Stimulated activated CD4-positive, alpha-beta T cell treated with anti-CD3 and anti-CD28 coated beads, Interleukin-15, amount 100 ng/mL, for 1 hour (primary cell): ENCODE data around the gene OOSP1.
"Not testable (repeated sequence)": the region's sequence is repeated elsewhere in the genome, so short reads cannot be mapped to it uniquely, and the experiment has no call there.

ENCODE experiments used
- DNase-seq, 2 donors: peaks; one replicate each; pipeline ENCODE4 v3.0.0-alpha.2; 2020; ENCODE audit warnings: low read depth in 1 of 2, low spot score in 1 of 2

OOSP1 gene

DNA sequence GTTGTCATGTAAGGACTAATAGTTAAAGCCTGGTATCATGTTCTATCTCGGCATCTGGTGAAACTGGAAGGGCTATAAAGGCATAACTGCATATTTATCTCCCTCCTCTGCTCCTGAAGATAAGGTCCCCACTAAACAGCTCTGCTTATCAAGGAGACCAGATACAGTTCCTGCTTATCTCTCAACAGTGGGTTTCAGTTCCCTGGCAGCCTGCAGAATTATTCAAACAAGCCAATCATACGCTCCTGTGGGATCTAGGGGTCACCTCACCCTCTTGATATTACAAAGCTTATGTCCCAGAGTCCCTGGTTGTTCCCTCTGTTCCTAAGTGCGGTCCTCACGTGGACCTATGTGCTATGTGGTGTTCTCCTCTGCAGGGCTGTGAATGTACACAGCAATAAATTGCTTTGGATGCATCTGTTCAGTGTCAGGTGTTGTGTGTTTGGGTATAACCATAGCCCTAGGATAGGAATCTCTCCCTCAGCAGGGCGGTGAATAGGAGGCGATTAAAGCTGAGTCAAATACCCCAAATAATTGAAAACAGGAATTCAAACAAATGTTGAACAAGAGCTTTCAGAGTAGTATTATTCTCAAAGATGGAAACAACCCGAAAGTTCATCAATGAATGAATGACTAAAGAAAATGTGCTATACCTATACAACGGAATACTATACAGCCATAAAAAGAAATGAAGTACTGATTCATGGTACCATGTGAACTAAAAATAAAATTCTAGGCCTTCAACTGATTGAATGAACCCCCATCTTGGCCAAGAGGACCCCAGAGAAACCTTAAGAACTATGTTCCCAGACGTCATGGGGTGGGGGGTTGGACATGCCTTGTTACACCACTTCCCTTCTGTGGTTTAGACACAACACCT, 22.5 kb downstream of the OOSP1 start:
- DNase-seq: no peak

DNA sequence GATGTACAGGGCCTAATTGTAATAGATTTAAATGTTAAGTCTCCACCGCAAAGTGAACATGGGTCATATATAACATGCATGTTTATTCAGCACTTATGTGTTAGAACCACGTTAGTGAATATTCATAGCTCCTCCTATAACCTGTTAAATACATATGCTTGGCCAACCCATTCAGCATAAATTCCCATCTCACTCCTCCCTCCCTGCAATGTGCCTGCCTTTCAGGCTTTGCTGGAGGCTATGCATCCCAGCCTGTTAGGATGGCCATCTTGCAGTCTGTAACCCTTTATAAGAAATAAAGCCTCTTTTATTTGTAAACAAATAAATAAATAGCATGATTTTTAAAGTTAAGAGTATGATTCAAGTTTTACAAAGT, 23.9 kb downstream of the OOSP1 start:
- DNase-seq: no peak

DNA sequence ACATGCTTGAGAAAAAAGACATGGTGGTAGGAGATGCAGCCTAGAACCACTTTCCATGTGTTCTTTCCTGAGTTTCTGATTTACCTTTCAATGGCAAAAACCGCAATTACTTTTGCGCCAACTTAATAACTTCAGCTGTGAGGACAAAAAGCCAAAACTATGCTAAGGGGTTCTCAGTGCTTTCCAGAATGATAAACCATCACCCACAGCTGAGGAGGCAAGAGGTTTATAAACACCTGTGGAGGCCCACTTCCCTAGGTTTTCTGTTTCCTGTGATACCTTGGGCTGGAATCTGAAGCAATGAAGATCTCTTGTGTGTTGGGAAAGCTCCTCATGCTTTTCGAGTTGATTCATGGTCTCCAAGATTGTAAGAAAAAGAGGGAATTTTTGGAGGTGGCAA, 25.5 kb downstream of the OOSP1 start, which contains the start of gene OOSP4A:
TSS of gene OOSP4A (plus strand) at position 301 of the 400 bp plus-strand sequence. CDS start at position 301, 0 bp downstream.
- no peak for DNase-seq

DNA sequence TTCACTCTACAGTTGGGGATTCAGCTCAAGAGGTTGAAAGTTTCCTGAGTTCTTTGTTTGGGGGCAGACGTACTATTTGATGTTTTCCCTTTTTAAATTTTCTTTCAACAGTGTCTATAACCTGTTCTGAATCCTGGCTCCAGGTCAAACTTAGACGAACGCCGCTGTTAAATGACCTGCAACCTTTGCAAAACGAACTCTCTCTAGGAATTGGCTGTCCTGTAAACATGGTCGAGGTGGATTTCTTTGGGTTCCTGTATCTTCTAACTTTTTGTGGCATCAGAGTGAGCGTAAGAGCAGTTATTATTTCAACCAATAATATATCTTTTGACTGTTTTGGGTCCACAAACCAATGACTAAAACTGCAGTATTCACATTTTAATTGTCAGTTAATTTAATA, 27.2 kb downstream of the OOSP1 start:
- DNase-seq: no peak

DNA sequence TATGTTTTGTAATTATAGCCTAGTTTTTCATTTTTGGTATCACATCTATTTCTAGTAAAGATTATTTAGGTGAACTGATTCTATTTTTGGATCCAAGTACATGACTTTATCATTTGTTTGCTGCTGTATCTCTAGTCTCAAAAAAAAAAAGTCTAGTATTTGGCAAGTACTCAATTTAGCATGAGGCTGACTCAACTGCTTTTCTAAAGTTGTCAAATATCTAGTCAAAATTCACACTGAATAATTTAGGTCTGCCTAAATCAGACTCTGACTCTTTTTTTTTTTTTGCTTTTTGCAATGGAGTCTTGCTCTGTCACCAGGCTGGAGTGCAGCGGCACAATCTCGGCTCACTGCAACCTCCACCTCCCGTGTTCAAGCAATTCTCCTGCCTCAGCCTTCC, 28.0 kb downstream of the OOSP1 start:
- no peak for DNase-seq

DNA sequence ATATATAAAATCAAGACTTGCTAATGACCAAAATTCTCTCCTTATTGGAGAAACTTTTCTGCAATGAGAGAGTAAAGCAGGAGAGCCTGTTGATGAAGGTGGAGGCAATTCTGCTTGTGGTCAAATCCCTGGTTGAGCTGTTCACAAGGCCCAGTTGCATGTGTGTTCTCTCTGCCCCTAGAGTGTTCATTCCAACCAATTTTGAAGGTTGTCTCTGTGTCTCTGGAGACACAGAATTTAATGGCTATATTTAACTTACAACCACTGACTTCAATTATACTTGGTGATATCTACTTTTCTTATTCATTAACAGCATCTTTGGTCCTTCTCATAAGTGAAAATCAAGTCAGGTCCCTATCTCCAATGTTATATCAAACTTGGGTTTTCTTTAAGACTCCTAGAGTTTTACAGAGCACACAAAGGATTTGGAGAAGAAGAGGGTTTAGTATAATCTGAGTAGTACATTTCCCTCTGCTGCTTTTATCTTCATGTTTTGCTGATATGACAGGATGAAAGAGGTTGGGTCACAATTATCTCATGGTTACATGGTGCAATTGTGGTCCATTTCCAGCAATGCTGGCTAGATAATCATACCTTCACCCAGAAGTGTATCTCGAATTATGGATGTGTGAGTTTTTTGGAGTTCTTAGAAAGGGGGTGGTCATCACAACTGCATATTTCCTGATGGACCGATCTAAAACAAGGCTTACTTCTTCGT, 29.6 kb downstream of the OOSP1 start:
- DNase-seq: no peak

DNA sequence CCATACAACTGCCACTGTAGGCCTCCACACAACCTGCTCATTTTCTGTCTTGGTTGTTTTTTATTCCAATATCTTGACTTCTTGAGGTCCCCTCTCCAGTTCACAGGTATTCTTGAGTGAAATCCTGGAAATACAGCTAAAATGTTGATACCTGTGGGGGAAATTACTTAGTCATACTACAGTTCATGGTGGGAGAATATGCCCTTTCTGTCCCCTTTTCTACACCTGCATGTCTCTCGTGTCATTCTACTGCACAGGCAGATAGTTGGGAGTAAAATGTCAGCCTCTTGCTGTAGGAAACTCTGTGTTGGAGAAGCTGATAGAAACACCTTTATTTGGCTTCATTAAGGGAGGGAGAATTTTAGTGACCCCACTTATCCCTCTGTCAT, 30.2 kb downstream of the OOSP1 start:
- no peak for DNase-seq

DNA sequence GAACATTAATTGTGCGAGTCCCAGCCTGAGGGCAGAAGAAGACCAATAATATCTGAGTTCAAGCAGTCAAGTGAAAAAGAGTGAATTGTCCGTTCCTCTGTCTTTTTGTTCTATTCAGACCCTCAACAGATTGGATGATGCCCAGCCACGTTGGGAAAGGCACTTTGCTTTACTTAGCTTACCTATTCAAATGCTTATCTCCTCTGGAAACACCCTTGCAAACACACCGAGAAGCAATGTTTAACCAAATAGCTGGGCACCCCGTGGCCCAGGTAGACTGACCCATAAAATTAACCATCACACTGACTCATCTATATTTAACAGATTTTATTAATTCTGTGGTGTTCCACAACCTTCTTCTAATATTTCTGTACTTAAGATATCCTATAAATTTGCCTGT, 34.9 kb downstream of the OOSP1 start:
- no peak for DNase-seq

DNA sequence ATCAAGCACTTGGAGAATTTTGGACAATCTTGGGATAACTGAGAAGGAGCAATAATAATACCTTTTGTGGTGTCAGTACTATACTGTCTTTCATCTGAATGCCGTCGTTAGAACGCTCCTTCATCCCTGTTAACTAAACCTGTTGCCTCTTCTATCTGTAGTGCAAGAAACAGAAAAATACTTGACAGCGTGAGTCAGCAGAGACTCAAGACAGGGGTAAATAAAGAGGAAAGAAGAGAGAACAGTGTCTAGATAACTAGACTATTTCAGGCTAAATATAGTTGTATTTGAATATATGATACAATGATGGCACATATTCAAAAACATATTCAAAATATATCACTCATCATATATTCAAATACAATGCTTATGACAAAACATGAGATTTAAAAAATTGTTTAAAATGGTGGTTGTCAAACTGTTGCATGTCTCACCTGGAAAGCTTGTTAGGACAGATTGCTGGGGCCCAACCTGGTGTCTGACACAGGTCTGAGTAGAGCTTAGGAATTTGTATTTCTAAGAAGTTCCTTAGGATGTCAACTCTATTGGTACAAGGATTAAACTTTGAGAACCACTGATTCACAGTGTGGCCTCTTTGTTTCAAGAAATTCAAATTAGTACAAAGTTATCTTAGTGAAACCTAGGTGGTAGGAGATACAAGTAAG, 43.0 kb downstream of the OOSP1 start:
- DNase-seq: no peak

DNA sequence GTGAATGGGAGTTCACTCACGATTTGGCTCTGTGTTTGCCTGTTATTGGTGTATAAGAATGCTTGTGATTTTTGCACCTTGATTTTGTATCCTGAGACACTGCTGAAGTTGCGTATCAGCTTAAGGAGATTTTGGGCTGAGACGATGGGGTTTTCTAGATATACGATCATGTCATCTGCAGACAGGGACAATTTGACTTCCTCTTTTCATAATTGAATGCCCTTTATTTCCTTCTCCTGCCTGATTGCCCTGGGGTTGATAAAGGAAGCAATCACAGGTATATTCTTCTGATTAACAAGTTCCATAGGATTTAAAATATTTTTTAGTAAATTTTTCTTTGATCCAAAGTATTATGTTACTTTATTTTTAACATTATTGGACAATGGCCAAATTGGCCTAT, 43.8 kb downstream of the OOSP1 start:
- DNase-seq: not testable (repeated sequence)

DNA sequence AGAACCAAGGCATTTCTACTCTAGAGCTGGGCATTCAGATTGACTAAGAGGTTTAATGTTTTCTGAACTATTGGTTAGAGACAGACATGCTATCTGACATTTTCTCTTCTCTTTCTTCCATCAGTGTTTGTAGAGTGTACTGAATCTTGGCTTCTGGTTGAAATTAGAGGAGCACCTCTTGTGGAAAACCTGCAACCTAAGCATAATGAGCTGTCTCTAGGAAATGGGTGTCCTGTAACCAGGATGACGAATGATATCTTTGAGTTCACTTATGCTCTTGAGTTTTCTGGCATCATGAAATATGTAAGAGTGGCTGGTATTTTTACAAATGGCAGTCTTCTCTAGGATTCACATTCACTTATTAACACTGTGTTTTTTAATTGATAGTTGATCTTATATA, 45.0 kb downstream of the OOSP1 start:
- DNase-seq: no peak

DNA sequence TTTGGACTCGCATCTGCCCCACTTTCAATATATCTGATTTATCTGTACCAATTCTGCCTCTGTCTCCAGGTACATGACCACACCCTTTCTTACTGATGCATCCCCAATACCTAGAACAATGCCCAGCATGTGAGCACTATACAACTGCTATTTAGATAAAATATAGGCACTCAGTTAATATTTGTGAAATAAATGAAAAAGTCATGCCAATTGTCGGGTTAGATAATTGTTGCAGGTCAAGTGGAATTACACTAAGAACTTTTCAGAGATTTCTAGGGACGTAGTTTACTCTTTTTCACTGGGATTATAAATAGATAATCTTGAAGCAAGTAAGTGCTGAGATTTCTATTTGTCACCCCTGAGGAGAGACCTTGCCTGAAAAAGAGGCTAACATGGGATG, 46.1 kb downstream of the OOSP1 start:
- DNase-seq: no peak

DNA sequence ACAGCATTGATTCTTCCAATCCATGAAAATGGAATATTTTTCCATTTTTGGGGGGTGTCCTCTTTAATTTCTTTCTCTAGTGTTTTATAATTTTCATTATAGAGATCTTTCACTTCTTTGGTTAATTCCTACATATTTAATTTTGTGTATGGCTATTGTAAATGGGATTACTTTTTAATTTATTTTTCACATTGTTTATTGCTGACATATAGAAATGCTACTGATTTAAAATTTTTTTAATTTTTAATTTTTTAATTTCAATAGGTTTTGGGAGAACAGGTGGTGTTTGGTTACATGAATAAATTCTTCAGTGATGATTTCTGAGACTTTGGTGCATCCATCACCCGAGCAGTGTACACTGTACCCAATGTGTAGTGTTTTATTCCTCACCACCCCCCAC, 52.2 kb downstream of the OOSP1 start:
- DNase-seq: no peak

DNA sequence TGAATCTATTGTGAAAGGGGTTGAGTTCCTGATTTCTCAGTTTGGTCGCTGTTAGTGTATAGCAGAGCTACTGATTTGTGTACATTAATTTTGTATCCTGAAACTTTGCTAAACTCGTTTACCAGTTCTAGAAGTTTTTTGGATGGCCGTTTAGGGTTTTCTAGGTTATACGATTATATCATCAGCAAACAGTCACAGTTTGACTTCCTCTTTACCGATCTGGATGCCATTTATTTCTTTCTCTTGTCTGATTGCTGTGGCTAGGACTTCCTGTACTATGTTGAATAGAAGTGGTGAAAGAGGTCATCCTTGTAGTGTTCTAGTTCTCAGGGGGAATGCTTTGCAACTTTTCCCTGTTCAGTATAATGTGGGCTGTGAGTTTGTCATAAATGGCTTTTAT, 54.2 kb downstream of the OOSP1 start:
- DNase-seq: no peak

DNA sequence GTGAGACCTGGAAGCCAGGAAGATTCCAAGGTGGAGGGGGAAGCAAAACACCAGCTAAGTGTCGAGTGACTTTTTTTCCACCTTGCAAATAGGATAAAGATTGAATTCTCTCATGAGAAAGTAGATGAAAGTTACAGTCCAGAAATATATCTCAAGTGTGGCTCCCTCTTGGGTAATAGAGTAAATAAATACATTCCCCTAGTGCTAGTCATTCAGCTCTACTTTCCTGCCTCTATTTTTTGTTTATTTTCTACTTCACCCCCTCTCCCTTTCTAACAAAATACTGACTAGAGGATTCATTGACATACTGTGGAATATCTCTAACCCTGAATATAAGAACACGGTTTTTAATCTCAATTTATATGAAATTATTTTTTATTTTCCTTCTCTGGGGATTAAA, 59.6 kb downstream of the OOSP1 start:
- no peak for DNase-seq

DNA sequence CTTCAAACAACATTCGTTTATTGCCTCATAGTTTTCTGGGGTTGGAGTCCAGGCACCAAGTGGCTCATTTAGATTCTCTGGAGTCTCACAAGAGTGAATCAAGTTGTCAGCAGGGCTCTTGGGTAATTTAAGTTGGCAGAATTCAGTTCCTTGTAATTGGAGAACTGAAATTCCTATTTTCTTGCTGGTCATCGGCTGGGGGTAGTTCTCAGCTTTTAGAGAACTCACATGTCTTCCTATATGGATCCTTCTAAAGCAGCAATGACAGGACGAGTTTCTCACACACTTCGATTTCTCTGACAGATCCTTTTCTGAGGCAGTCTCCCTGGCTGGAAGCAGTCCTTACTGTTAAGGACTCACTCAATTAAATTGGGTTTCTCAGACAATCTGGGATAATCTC, 61.5 kb downstream of the OOSP1 start:
- no peak for DNase-seq

DNA sequence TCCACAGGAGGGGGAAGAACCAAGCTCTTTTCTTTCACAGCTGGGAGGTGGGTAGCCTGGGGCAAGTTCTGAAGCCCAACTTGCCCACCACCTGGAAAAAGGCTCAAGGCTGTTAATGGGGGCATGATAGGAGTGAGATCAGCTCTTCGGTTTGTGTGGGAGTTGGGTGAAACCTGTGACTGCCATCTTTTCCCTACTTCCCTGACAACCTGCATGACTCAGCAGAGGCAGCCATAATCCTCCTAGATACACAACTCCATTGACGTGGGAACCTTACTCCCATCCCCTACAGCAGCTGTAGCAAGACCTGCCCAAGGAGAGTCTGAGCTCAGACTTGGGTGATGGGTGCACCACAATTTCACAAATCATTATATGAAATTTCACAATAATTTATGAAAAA, 65.5 kb downstream of the OOSP1 start:
- no peak for DNase-seq

DNA sequence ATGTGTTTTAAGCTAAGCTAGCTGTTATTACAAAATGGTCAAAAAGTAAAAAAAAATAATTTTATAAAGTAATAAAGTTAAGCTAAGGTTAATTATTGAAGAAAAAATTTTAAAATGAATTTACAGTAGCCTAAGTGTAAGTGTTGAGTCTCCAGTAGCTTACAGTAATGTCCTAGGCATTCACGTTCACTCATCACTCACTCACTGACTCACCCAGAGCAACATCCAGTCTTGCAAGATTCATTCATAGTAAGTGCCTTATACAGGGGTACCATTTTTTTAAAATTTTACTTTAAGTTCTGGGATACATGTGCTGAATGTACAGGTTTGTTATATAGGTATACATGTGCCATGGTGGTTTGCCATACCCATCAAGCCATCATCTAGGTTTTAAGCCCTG, 67.1 kb downstream of the OOSP1 start:
- no peak for DNase-seq
